ENCODE measurements around the gene GPA33.
A peak's percentile ranks its signal among the peaks of the same experiment; 100 is the strongest.
"Not testable (repeated sequence)": the region's sequence is repeated elsewhere in the genome, so short reads cannot be mapped to it uniquely, and the experiment has no call there.

The GPA33 gene

GRCh38 chr1:167054531-167054930, 35.6 kb downstream of the GPA33 start:
- DNase-seq: no peak

- no peak for DNase-seq
Measured at GRCh38 chr1:167052389-167052788, 37.8 kb downstream of the GPA33 start.

GRCh38 chr1:167051907-167052306, 38.3 kb downstream of the GPA33 start:
- no peak for DNase-seq

- DNase-seq: peak; percentile 76
Measured at GRCh38 chr1:167043752-167044488, 46.3 kb downstream of the GPA33 start.

GRCh38 chr1:167033646-167034045, 56.5 kb downstream of the GPA33 start:
- DNase-seq: no peak

GRCh38 chr1:167029553-167029952, 60.6 kb downstream of the GPA33 start:
- DNase-seq: not testable (repeated sequence)

- no peak for DNase-seq
Measured at GRCh38 chr1:167022384-167022783, 67.8 kb downstream of the GPA33 start.

- no peak for DNase-seq
Measured at GRCh38 chr1:167016100-167016750, 74.0 kb downstream of the GPA33 start.

- DNase-seq: no peak
Measured at GRCh38 chr1:167013108-167013929, 76.9 kb downstream of the GPA33 start.

- DNase-seq: no peak
Measured at GRCh38 chr1:167012570-167012969, 77.6 kb downstream of the GPA33 start.

GRCh38 chr1:167011560-167012191, 78.5 kb downstream of the GPA33 start:
- DNase-seq: no peak

GRCh38 chr1:167003711-167004110, 86.5 kb downstream of the GPA33 start:
- no peak for DNase-seq

Measured in NCI-H748 treated with DMSO at 0.1 percent for 48 hours (cell line).